ENCODE data around the gene FLNA.

- TF ChIP-seq SIRT6 (IDR thresholded peaks at IDR 0.05; ENCODE audit: low read depth, low read length), result no peak
- TF ChIP-seq EZH2 (IDR thresholded peaks at IDR 0.05; ENCODE audit: borderline replicate concordance, low read depth, low read length), result no peak
- TF ChIP-seq CHD2 (IDR thresholded peaks at IDR 0.05; ENCODE audit: low read depth, low read length), result no peak
- TF ChIP-seq C11orf30 (IDR thresholded peaks at IDR 0.05; ENCODE audit: low read depth), result no peak
- no peak for TF ChIP-seq ZNF511 (CRISPR knock-in tag; IDR thresholded peaks at IDR 0.05)
- no peak for TF ChIP-seq BCL6 (CRISPR knock-in tag; IDR thresholded peaks at IDR 0.05)
- TF ChIP-seq MAFF (IDR thresholded peaks at IDR 0.05; ENCODE audit: low read length), result no peak
- TF ChIP-seq TARDBP (IDR thresholded peaks at IDR 0.05), result no peak
- TF ChIP-seq MXI1 (IDR thresholded peaks at IDR 0.05; ENCODE audit: low read depth, low read length), result no peak
- no peak for TF ChIP-seq TCF3 (CRISPR knock-in tag; IDR thresholded peaks at IDR 0.05)
- TF ChIP-seq JUND (IDR thresholded peaks at IDR 0.05; ENCODE audit: borderline replicate concordance, low read depth, low read length), result no peak
- TF ChIP-seq JUND (tag; IDR thresholded peaks at IDR 0.05; ENCODE audit: borderline replicate concordance, low read depth, low read length), result no peak
- no peak for TF ChIP-seq BHLHE40 (IDR thresholded peaks at IDR 0.05; ENCODE audit: low read length)
- TF ChIP-seq ETV6 (IDR thresholded peaks at IDR 0.05; ENCODE audit: borderline replicate concordance in 1 of 2, low read depth in 2 of 2, low read length in 1 of 2), result no peak
- TF ChIP-seq ETV6 (CRISPR knock-in tag; IDR thresholded peaks at IDR 0.05; ENCODE audit: borderline replicate concordance), result no peak
These were observed 10.0 kb upstream of the FLNA start for GRCh38 chrX:154384284-154384892.
